Activated CD4-positive, alpha-beta T cell treated with anti-CD3 and anti-CD28 coated beads, Interleukin-2, amount 10 ng/mL, durations not matched to agents 7 days and 5 days (primary cell): ENCODE measurements around the gene VPS37B. TPM values are rescaled to one million over a fixed set of nuclear protein-coding genes. Genes with fewer than 3 reads are reported as not detected.

Experiments used
- CTCF ChIA-PET: fragments of 350-600 bp; sonication (Branson Sonifier 250); formaldehyde crosslinking; loops from one replicate; lab custom pipeline; 2021; ENCODE audit warnings: antibody characterized with exemption; lab: Charles Lee
- POLR2A ChIA-PET: fragments of 350-600 bp; sonication (Branson Sonifier 250); formaldehyde crosslinking; loops from one replicate; lab custom pipeline; 2021; ENCODE audit warnings: antibody characterized with exemption; lab: Charles Lee
- DNase-seq: peaks from one replicate; pipeline ENCODE4 v3.0.0-alpha.2; 2020
- H3K27ac Mint-ChIP-seq: one replicate; pipeline ENCODE4 v1.8.0; 2021; ENCODE audit warnings: mild to moderate bottlenecking, moderate library complexity, mixed read lengths
- H3K27me3 Mint-ChIP-seq: one replicate; pipeline ENCODE4 v1.8.0; 2021; ENCODE audit warnings: mixed read lengths
- H3K36me3 Mint-ChIP-seq: one replicate; pipeline ENCODE4 v1.8.0; 2021; ENCODE audit warnings: low read depth, mixed read lengths
- H3K4me1 Mint-ChIP-seq: one replicate; pipeline ENCODE4 v1.8.0; 2021; ENCODE audit warnings: mixed read lengths
- H3K4me3 Mint-ChIP-seq: one replicate; pipeline ENCODE4 v1.8.0; 2021; ENCODE audit warnings: mild to moderate bottlenecking, moderate library complexity, mixed read lengths
- H3K9me3 Mint-ChIP-seq: one replicate; pipeline ENCODE4 v1.8.0; 2021; ENCODE audit warnings: mixed read lengths
- total RNA-seq, 2 experiments: library from RNA; stranded (reverse); gene quantifications; one replicate each; pipeline ENCODE4 v1.2.3, GENCODE V29; 2021

Gene VPS37B
- total RNA-seq, 2 experiments from 2014 or later, result 23.0 to 23.7 TPM

GRCh38 chr12:122850048-122850445, 45.9 kb downstream of the VPS37B start:
- no peak for DNase-seq
- Mint-ChIP-seq H3K27me3 (no peaks in the 10 kb centered on the region), H3K4me3 (no peak overlapping the region), H3K9me3 (no peaks in the 10 kb centered on the region), H3K36me3 (no peaks in the 10 kb centered on the region), H3K4me1 (no peaks in the 10 kb centered on the region), H3K27ac (no peak overlapping the region)
- CTCF ChIA-PET, result interaction anchor here (0.8 to 1.3 kb wide), 3 partner anchors 15 to 103 kb away, joined by 3 to 4 read pairs (median 3); no protein-coding TSS in a partner anchor
- POLR2A ChIA-PET, result no interaction called here

- Mint-ChIP-seq H3K36me3 (no peaks in the 10 kb centered on the region), H3K4me3 (no peak overlapping the region), H3K27ac (no peak overlapping the region), H3K9me3 (no peaks in the 10 kb centered on the region), H3K27me3 (no peaks in the 10 kb centered on the region), H3K4me1 (no peaks in the 10 kb centered on the region)
- CTCF ChIA-PET, result interaction anchor here (0.8 kb wide), 2 partner anchors 30 to 103 kb away, joined by 3 read pairs; no protein-coding TSS in a partner anchor
- POLR2A ChIA-PET, result no interaction called here
- DNase-seq, result no peak
Observed at GRCh38 chr12:122849352-122850047, 46.4 kb downstream of the VPS37B start.

- H3K9me3 Mint-ChIP-seq, result no peaks in the 10 kb centered on the region
- CTCF ChIA-PET, result no interaction called here
Observed at GRCh38 chr12:122848471-122849351, 47.2 kb downstream of the VPS37B start.

DNA sequence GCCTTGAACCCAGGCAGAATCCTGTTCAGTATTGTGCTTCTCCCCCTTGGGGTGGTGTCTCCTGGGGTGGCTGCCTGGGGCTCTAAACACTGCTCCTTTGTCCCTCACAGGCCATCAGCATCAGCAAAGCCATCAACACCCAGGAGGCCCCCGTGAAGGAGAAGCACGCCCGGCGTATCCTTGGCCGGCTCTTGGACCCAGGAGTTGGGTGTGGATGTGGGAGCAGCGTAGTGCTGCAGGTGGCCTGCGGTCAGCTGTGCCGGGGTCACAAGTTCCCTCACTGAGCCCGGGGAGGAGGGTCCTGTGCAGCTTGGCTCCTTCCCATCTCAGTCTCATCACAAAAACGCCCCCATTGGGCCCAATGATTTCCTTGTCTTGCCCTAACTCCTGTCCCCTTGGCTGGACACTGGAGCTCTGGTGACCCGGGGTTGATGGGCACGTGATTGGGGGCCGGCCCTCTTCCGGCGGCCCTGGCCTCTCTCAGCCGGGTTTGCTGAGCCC, 48.0 kb downstream of the VPS37B start:
- H3K9me3 Mint-ChIP-seq, result no peaks in the 10 kb centered on the region
- no peak for DNase-seq
- H3K4me3 Mint-ChIP-seq, result no peak overlapping the region
- no peaks in the 10 kb centered on the region for H3K4me1 Mint-ChIP-seq
- POLR2A ChIA-PET, result interaction anchor here (0.6 kb wide), 1 partner anchor 73 kb away, joined by 3 read pairs; no protein-coding TSS in a partner anchor
- H3K27me3 Mint-ChIP-seq, result no peaks in the 10 kb centered on the region
- H3K27ac Mint-ChIP-seq, result peak overlapping the region; percentile 62
- no peaks in the 10 kb centered on the region for H3K36me3 Mint-ChIP-seq
- CTCF ChIA-PET, result no interaction called here

More at GRCh38 chr12:122848471-122849351, 47.2 kb downstream of the VPS37B start:
- DNase-seq, result no peak
- Mint-ChIP-seq H3K4me3 (no peak overlapping the region), H3K27ac (peak overlapping the region; percentile 62), H3K27me3 (no peaks in the 10 kb centered on the region), H3K36me3 (no peaks in the 10 kb centered on the region), H3K4me1 (no peaks in the 10 kb centered on the region)
- POLR2A ChIA-PET, result no interaction called here

DNA sequence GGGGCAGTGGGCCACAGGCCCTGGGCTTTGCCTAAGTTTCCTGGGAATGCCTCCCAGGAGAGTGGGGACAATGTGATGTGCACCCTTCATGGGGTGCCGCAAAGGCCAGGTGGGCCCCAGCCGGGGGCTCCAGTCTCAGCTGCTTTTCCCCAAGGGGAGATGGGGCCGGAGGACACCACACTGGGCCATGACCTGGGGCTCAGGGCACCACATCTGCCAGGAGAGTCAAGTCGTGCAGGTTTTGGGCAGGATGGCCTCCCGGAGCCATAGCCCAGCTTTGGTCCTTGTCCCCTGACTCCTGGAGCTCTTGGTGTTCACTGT, 48.4 kb downstream of the VPS37B start:
- POLR2A ChIA-PET, result interaction anchor here (0.6 kb wide), 1 partner anchor 73 kb away, joined by 3 read pairs; no protein-coding TSS in a partner anchor
- CTCF ChIA-PET, result interaction anchor here (1.2 kb wide), 1 partner anchor 210 kb away, joined by 3 read pairs; no protein-coding TSS in a partner anchor
- Mint-ChIP-seq H3K9me3 (no peaks in the 10 kb centered on the region), H3K4me3 (no peak overlapping the region), H3K27ac (no peak overlapping the region), H3K4me1 (no peaks in the 10 kb centered on the region), H3K36me3 (no peaks in the 10 kb centered on the region), H3K27me3 (no peaks in the 10 kb centered on the region)
- DNase-seq, result no peak

DNA sequence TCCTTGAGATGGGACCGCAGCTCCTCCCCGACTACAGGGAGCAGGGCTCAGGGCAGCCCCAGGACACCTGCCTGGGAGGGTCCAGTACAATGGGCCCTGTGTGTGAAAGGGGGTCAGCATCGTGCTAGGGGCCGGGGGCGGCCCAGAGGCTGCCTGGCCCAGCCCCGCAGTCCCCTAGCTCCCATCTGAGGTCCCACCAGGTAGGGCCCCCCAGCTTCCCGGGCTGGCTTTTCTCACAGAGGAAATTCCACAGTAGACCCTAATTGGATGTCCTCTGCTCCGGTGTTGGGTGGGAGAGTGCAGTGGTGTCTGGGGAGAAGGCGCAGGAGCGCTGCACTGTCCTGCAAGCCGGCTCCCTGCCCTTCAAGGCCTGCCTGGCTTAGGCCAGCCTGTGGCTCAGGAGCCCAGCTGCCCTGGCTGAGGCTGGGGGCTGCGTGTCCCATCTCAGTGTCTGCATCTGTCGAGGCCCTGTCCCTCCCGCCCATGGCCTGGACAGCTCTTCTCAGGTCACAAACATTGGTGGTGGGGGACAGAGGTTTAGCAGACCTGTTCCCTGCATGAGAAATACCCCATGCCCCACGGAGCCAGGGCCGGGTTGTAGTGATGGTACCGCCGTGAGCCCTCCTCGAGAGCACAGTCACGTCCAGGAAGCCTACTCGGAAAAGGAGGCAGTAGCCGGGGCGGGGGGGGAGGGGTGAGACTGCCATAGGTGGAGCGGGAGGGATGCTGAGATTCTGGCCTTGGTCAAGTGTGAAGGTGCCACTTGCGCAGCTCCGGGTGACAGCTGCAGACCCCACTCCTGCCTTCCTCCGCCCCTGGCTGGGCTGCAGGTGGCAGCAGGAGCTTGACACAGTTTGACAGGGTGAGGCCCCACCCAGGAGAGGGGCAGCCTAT, 49.1 kb downstream of the VPS37B start:
- no peaks in the 10 kb centered on the region for H3K27me3 Mint-ChIP-seq
- ChIA-PET CTCF (interaction anchor here (0.5 to 2.6 kb wide), 4 partner anchors 11 to 209 kb away, joined by 3 to 8 read pairs (median 6); no protein-coding TSS in a partner anchor), POLR2A (interaction anchor here (0.6 kb wide), 2 partner anchors 14 to 72 kb away, joined by 3 read pairs; no protein-coding TSS in a partner anchor)
- no peak overlapping the region for H3K4me3 Mint-ChIP-seq
- DNase-seq, result no peak
- no peaks in the 10 kb centered on the region for H3K9me3 Mint-ChIP-seq
- H3K36me3 Mint-ChIP-seq, result no peaks in the 10 kb centered on the region
- no peaks in the 10 kb centered on the region for H3K4me1 Mint-ChIP-seq
- no peak overlapping the region for H3K27ac Mint-ChIP-seq

- no peak overlapping the region for H3K4me3 Mint-ChIP-seq
- no peaks in the 10 kb centered on the region for H3K4me1 Mint-ChIP-seq
- CTCF ChIA-PET, result interaction anchor here (0.5 to 2.6 kb wide), 4 partner anchors 10 to 208 kb away, joined by 3 to 8 read pairs (median 6); no protein-coding TSS in a partner anchor
- no peaks in the 10 kb centered on the region for H3K36me3 Mint-ChIP-seq
- no peak for DNase-seq
- POLR2A ChIA-PET, result interaction anchor here (0.6 kb wide), 1 partner anchor 13 kb away, joined by 3 read pairs; no protein-coding TSS in a partner anchor
- H3K27me3 Mint-ChIP-seq, result no peaks in the 10 kb centered on the region
- no peaks in the 10 kb centered on the region for H3K9me3 Mint-ChIP-seq
- H3K27ac Mint-ChIP-seq, result no peak overlapping the region
Observed at GRCh38 chr12:122845865-122846621, 49.9 kb downstream of the VPS37B start.

- ChIA-PET CTCF (interaction anchor here (2.3 to 2.6 kb wide), 2 partner anchors 11 to 16 kb away, joined by 6 to 8 read pairs; no protein-coding TSS in a partner anchor), POLR2A (no interaction called here)
- Mint-ChIP-seq H3K27ac (no peak overlapping the region), H3K4me1 (no peaks in the 10 kb centered on the region), H3K36me3 (no peaks in the 10 kb centered on the region), H3K27me3 (no peaks in the 10 kb centered on the region), H3K4me3 (no peak overlapping the region), H3K9me3 (no peaks in the 10 kb centered on the region)
- no peak for DNase-seq
Observed at GRCh38 chr12:122845041-122845864, 50.7 kb downstream of the VPS37B start.

- H3K4me1 Mint-ChIP-seq, result no peaks in the 10 kb centered on the region
- DNase-seq, result no peak
- H3K27ac Mint-ChIP-seq, result peak overlapping the region; percentile 9
- H3K27me3 Mint-ChIP-seq, result no peaks in the 10 kb centered on the region
- ChIA-PET CTCF (interaction anchor here (2.3 to 2.6 kb wide), 2 partner anchors 10 to 17 kb away, joined by 6 to 8 read pairs; no protein-coding TSS in a partner anchor), POLR2A (no interaction called here)
- no peak overlapping the region for H3K4me3 Mint-ChIP-seq
- H3K9me3 Mint-ChIP-seq, result no peaks in the 10 kb centered on the region
- no peaks in the 10 kb centered on the region for H3K36me3 Mint-ChIP-seq
Observed at GRCh38 chr12:122844366-122844971, 51.5 kb downstream of the VPS37B start.

DNA sequence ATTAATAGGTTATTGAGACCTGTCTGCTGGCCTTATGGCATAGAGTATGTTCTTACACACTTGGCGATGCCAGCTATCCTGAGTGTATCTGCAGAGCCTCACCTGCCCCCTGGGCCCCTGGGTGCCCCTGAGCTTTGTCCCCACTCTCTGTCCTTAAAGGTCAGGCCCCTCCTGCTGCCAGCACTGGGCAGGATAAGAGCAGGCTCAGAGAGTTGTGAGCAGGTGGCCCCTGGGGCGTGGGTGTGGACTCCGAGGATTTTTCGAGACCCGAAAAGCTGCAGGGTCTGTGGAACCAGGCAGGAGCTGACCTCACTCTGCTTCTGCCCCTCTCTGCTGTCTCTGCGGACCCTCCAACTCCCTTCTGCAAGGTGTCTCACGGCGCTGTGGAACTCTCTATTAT, 52.5 kb downstream of the VPS37B start:
- Mint-ChIP-seq H3K36me3 (no peaks in the 10 kb centered on the region), H3K27me3 (no peaks in the 10 kb centered on the region), H3K4me3 (no peak overlapping the region), H3K4me1 (peaks cover 1% of the 10 kb centered on the region), H3K27ac (no peak overlapping the region), H3K9me3 (no peaks in the 10 kb centered on the region)
- DNase-seq, result no peak
- ChIA-PET POLR2A (no interaction called here), CTCF (interaction anchor here (1.2 kb wide), 1 partner anchor 11 kb away, joined by 5 read pairs; no protein-coding TSS in a partner anchor)
